ENCODE measurements around the gene CARNS1.
"Not testable (repeated sequence)": the region's sequence is repeated elsewhere in the genome, so short reads cannot be mapped to it uniquely, and the experiment has no call there.

CARNS1 gene

GRCh38 chr11:67410984-67411784 is 4.3 kb upstream of the CARNS1 start:
- DNase-seq = no peak

GRCh38 chr11:67411785-67412152 is 3.7 kb upstream of the CARNS1 start:
- DNase-seq = no peak

- DNase-seq = no peak
Observed at GRCh38 chr11:67412495-67413179, 2.8 kb upstream of the CARNS1 start.

- DNase-seq = no peak
Observed at GRCh38 chr11:67413266-67413849, 2.1 kb upstream of the CARNS1 start.

- peak; percentile 18 for DNase-seq
Observed at GRCh38 chr11:67416416-67417335, 1.2 kb downstream of the CARNS1 start.

GRCh38 chr11:67417425-67417824 is 1.9 kb downstream of the CARNS1 start:
- DNase-seq = no peak

GRCh38 chr11:67418476-67419281 is 3.2 kb downstream of the CARNS1 start:
- DNase-seq = no peak

GRCh38 chr11:67419325-67420049 is 4.0 kb downstream of the CARNS1 start:
- no peak for DNase-seq

- DNase-seq = no peak
Observed at GRCh38 chr11:67420147-67420645, 4.7 kb downstream of the CARNS1 start.

GRCh38 chr11:67420646-67421429 is 5.4 kb downstream of the CARNS1 start:
- peak; percentile 22 for DNase-seq

GRCh38 chr11:67421430-67422031 is 6.1 kb downstream of the CARNS1 start:
- DNase-seq = no peak

- no peak for DNase-seq
Observed at GRCh38 chr11:67422891-67423290, 7.4 kb downstream of the CARNS1 start.

- no peak for DNase-seq
Observed at GRCh38 chr11:67423466-67423865, 8.0 kb downstream of the CARNS1 start.

GRCh38 chr11:67423891-67424613 is 8.6 kb downstream of the CARNS1 start:
- no peak for DNase-seq

GRCh38 chr11:67427364-67427859 is 11.9 kb downstream of the CARNS1 start:
- DNase-seq = not testable (repeated sequence)

- DNase-seq = peak; percentile 91
Observed at GRCh38 chr11:67428052-67429001, 12.8 kb downstream of the CARNS1 start, which contains the start of gene RPS6KB2. Gene RPS6KB2, plus strand, starts transcription at chr11:67428494. Its CDS starts 52 bp downstream, at chr11:67428546.

- DNase-seq = no peak
Observed at GRCh38 chr11:67429038-67429668, 13.7 kb downstream of the CARNS1 start.

Data from NCI-H2081 treated with DMSO at 0.1 percent for 48 hours (cell line).